Mammary microvascular endothelial cell (primary cell): ENCODE data around the gene MITD1. TPM values are rescaled to one million over a fixed set of nuclear protein-coding genes. Genes with fewer than 3 reads are reported as not detected.

Source experiments
- total RNA-seq: library from RNA; depleted of rRNA; stranded (reverse); fragments of >200 nt; gene quantifications from 2 replicates; pipeline ENCODE4 v1.2.3, GENCODE V29; 2015

Gene MITD1
- total RNA-seq = 37.5 and 40.0 TPM in 2 replicates

GRCh38 chr2:99180755-99181623 is at the start of gene MITD1, which contains the start of gene MRPL30:
Gene MITD1, minus strand, starts transcription at chr2:99181058. Its CDS starts 77 bp downstream, at chr2:99180981.
Gene MRPL30, plus strand, starts transcription at chr2:99181184. Its CDS starts 5,020 bp downstream, at chr2:99186204.

GRCh38 chr2:99154643-99155536 is 26.0 kb downstream of the MITD1 start, which contains the start of the genes LIPT1 and TSGA10:
Gene LIPT1, plus strand, starts transcription at chr2:99154967. Its CDS starts 6,991 bp downstream, at chr2:99161958.
Gene TSGA10, minus strand, starts transcription at chr2:99154942. Its CDS starts 45,503 bp downstream, at chr2:99109439.

GRCh38 chr2:99141110-99142108 is 39.4 kb downstream of the MITD1 start, which contains the start of gene C2orf15:
Gene C2orf15, plus strand, starts transcription at chr2:99141707. Its CDS starts 8,852 bp downstream, at chr2:99150559.

Other genes with a start within 250 kb of the MITD1 start
- gene CRACDL, start 244.8 kb downstream of the MITD1 start, total RNA-seq = 12.0 and 13.3 TPM in 2 replicates
- not detected in 2 replicates for gene C2orf15, start 39.4 kb downstream of the MITD1 start, total RNA-seq
- gene TSGA10, start 26.1 kb downstream of the MITD1 start, total RNA-seq = 0.93 and 1.6 TPM in 2 replicates
- 4.7 and 8.5 TPM in 2 replicates for gene LIPT1, start 26.1 kb downstream of the MITD1 start, total RNA-seq
- gene MRPL30, start 126 bp upstream of the MITD1 start, total RNA-seq = 28.8 and 31.7 TPM in 2 replicates
- gene LYG2, start 74.6 kb upstream of the MITD1 start, total RNA-seq = not detected in 2 replicates
- gene LYG1, start 120.1 kb upstream of the MITD1 start, total RNA-seq = not detected in 2 replicates
- gene TXNDC9, start 155.3 kb upstream of the MITD1 start, total RNA-seq = 76.9 and 93.3 TPM in 2 replicates
- gene EIF5B, start 156.3 kb upstream of the MITD1 start, total RNA-seq = 19.1 and 19.3 TPM in 2 replicates